GM12878 (cell line): ENCODE results near the gene P4HA1. TPM values are rescaled to one million over a fixed set of nuclear protein-coding genes. Genes with fewer than 3 reads are reported as not detected.

ENCODE experiments used
- ATAC-seq: fragments of 200-7000 bp; cut with Tn5 transposase; 3 replicates; pipeline ENCODE4 v1.9.1; 2020; ENCODE audit warnings: mild to moderate bottlenecking, moderate library complexity
- BruUV-seq: library from RNA; stranded (reverse); fragments of 400-500 nt; replicated peaks from 2 replicates; lab custom pipeline; 2021; lab: Mats Ljungman, UMichigan
- CTCF ChIA-PET: fragments of 300-600 bp; sonication (Branson Sonifier 250); formaldehyde crosslinking; extraction: SDS; loops from one replicate; lab custom pipeline; 2021; ENCODE audit warnings: inconsistent platforms; lab: Yijun Ruan, JAX
- POLR2A ChIA-PET: fragments of 350-600 bp; formaldehyde crosslinking; extraction: SDS; loops from one replicate; lab custom pipeline; 2021; ENCODE audit warnings: inconsistent platforms; lab: Charles Lee
- RAD21 ChIA-PET: fragments of 300-600 bp; sonication (Branson Sonifier 250); formaldehyde crosslinking; loops from one replicate; lab custom pipeline; 2023; ENCODE audit warnings: antibody characterized with exemption; ENCODE audit not compliant: unreplicated experiment; lab: Charles Lee
- SMC1A ChIA-PET: fragments of 300-600 bp; sonication (Branson Sonifier 250); formaldehyde crosslinking; loops from one replicate; lab custom pipeline; 2023; ENCODE audit not compliant: unreplicated experiment, uncharacterized antibody; lab: Charles Lee
- DNase-seq: peaks from one replicate; pipeline ENCODE4 v3.0.0-alpha.2; 2011; ENCODE audit warnings: low read depth, low spot score
- FAIRE-seq: peaks from 3 replicates; lab custom pipeline; 2011; peaks lifted over from hg19 to GRCh38; lab: Jason Lieb, UNC
- H2AFZ ChIP-seq: 2 replicates; pipeline ENCODE4 v1.6.0; 2011; ENCODE audit warnings: low read depth, low read length, control low read depth; ENCODE audit not compliant: control insufficient read depth
- H3K27ac ChIP-seq: 2 replicates; pipeline ENCODE4 v1.5.1; 2011; ENCODE audit warnings: control low read depth; ENCODE audit not compliant: control insufficient read depth, insufficient read depth
- H3K27me3 ChIP-seq, 2 experiments: replicated peaks in 1 of 2; 2 replicates each; pipeline versions ENCODE4 v1.6.0 to v1.6.1; 2011; ENCODE audit warnings: low read length in 1 of 2; ENCODE audit not compliant: control insufficient read depth in 2 of 2, insufficient read depth in 2 of 2
- H3K36me3 ChIP-seq, 2 experiments: 2 replicates each; pipeline ENCODE4 v1.5.1; 2011; ENCODE audit warnings: low read length in 1 of 2; ENCODE audit not compliant: control insufficient read depth in 2 of 2, insufficient read depth in 2 of 2
- H3K4me1 ChIP-seq: 2 replicates; pipeline ENCODE4 v1.6.1; 2011; ENCODE audit warnings: mild to moderate bottlenecking, low read length, moderate library complexity, mixed read lengths; ENCODE audit not compliant: control insufficient read depth, insufficient read depth
- H3K4me2 ChIP-seq: 2 replicates; pipeline ENCODE4 v1.6.0; 2011; ENCODE audit warnings: control low read depth; ENCODE audit not compliant: control insufficient read depth, insufficient read depth
- H3K4me3 ChIP-seq: fragments of 200-600 bp; sonication (generic); 2 replicates; pipeline ENCODE4 v1.5.1; 2016
- H3K79me2 ChIP-seq: 2 replicates; pipeline ENCODE4 v1.6.0; 2011; ENCODE audit warnings: low read length; ENCODE audit not compliant: control insufficient read depth, insufficient read depth
- H3K9ac ChIP-seq: 2 replicates; pipeline ENCODE4 v1.8.0; 2011; ENCODE audit warnings: low read length, control low read depth, mixed read lengths; ENCODE audit not compliant: control insufficient read depth, insufficient read depth
- H3K9me3 ChIP-seq: replicated peaks from 3 replicates; pipeline ENCODE4 v1.5.1; 2011; ENCODE audit warnings: mild to moderate bottlenecking, low read length; ENCODE audit not compliant: control insufficient read depth, insufficient read depth
- H4K20me1 ChIP-seq: 2 replicates; pipeline ENCODE4 v1.6.0; 2011; ENCODE audit not compliant: control insufficient read depth, insufficient read depth
- CEBPB ChIP-seq, 2 experiments: fragments of 150-350 bp in 1 of 2; IDR thresholded peaks; 2 replicates each; pipeline ENCODE4 v1.6.1; 2012 to 2014; ENCODE audit warnings: low read depth in 2 of 2, low read length in 2 of 2, borderline replicate concordance in 1 of 2, inconsistent platforms in 1 of 2
- CHD1 ChIP-seq: IDR thresholded peaks from 2 replicates; pipeline ENCODE4 v1.6.1; 2012; ENCODE audit warnings: low read depth, low read length, improper control_type of control experiment
- ESRRA ChIP-seq: IDR thresholded peaks from 2 replicates; pipeline ENCODE4 v1.6.1; 2012; ENCODE audit warnings: mild to moderate bottlenecking, low read length, improper control_type of control experiment
- ETV6 ChIP-seq, 2 experiments: fragments of 450-650 bp in 1 of 2; IDR thresholded peaks in 1 of 2; conservative IDR thresholded peaks in 1 of 2; 2 replicates each; pipeline ENCODE4 v1.6.1; 2014; ENCODE audit warnings: antibody characterized with exemption in 1 of 2, borderline replicate concordance in 1 of 2, low read depth in 1 of 2, mild to moderate bottlenecking in 1 of 2, moderate library complexity in 1 of 2
- FOXK2 ChIP-seq: fragments of 450-650 bp; IDR thresholded peaks from 2 replicates; pipeline ENCODE4 v1.6.1; 2017; ENCODE audit warnings: mild to moderate bottlenecking, moderate library complexity
- KLF5 ChIP-seq: fragments of 450-650 bp; IDR thresholded peaks from 2 replicates; pipeline ENCODE4 v1.6.1; 2014; ENCODE audit warnings: mild to moderate bottlenecking; ENCODE audit not compliant: partially characterized antibody
- MTA3 ChIP-seq: IDR thresholded peaks from 2 replicates; pipeline ENCODE4 v1.6.1; 2012; ENCODE audit warnings: low read length, inconsistent platforms, borderline replicate concordance
- PAX8 ChIP-seq: fragments of 450-650 bp; IDR thresholded peaks from 2 replicates; pipeline ENCODE4 v1.6.1; 2017; ENCODE audit warnings: mild to moderate bottlenecking, moderate library complexity
- RCOR1 ChIP-seq: conservative IDR thresholded peaks from 2 replicates; pipeline ENCODE4 v1.6.1; 2012; ENCODE audit warnings: low read depth, low read length, improper control_type of control experiment
- SREBF2 ChIP-seq: IDR thresholded peaks from 2 replicates; pipeline ENCODE4 v1.6.1; 2012; ENCODE audit warnings: mild to moderate bottlenecking, low read length
- TCF12 ChIP-seq: IDR thresholded peaks from 2 replicates; pipeline ENCODE4 v1.6.1; 2011; ENCODE audit warnings: low read depth, mild to moderate bottlenecking, low read length
- ZNF217 ChIP-seq: fragments of 450-650 bp; IDR thresholded peaks from 2 replicates; pipeline ENCODE4 v1.6.1; 2017; ENCODE audit warnings: antibody characterized with exemption, mild to moderate bottlenecking
- ZNF384 ChIP-seq: IDR thresholded peaks from 2 replicates; pipeline ENCODE4 v1.6.1; 2012; ENCODE audit warnings: low read depth, mild to moderate bottlenecking, low read length, improper control_type of control experiment, borderline replicate concordance
- ZSCAN29 ChIP-seq: fragments of 450-650 bp; IDR thresholded peaks from 2 replicates; pipeline ENCODE4 v1.6.1; 2017; ENCODE audit warnings: mild to moderate bottlenecking, moderate library complexity
- ZZZ3 ChIP-seq: IDR thresholded peaks from 2 replicates; pipeline ENCODE4 v1.6.1; 2011; ENCODE audit warnings: low read depth; ENCODE audit not compliant: control insufficient read depth, insufficient read length
- WGBS: methylation state at CpG from one replicate; pipeline ENCODE4 v1.1.6; 2016; ENCODE audit warnings: low lambda C conversion rate; ENCODE audit not compliant: insufficient replicate concordance, insufficient coverage; ENCODE audit errors: missing lambda C conversion rate; 5-methylcytosine and 5-hydroxymethylcytosine counted together
- in situ Hi-C: fragments of 300-500 bp; cut with MboI; formaldehyde crosslinking; loops from 9 replicates; pipeline ENCODE4 v1.14.3; 2018; ENCODE audit warnings: mixed read lengths
- intact Hi-C: fragments of 100-400 bp; cut with micrococcal nuclease; formaldehyde crosslinking; loops from one replicate; pipeline ENCODE4 v1.14.2; 2022; ENCODE audit not compliant: unreplicated experiment
- polyA plus RNA-seq, 11 experiments: library from polyadenylated mRNA; depleted of rRNA in 4 of 11; unstranded in 6 of 11; stranded (reverse) in 5 of 11; fragments of >200 nt; fragmentation: Nextera tagmentation in 4 of 11; fragmentation: Illumina TruSeq in 1 of 11; extraction: Ambion mirVana in 4 of 11; extraction: Trizol in 1 of 11; gene quantifications; 1 replicate in 1 of 11; 2 replicates in 10 of 11; pipeline versions ENCODE4 v1.2.1 to v1.2.3, GENCODE V29; 2011 to 2016; ENCODE audit warnings: inconsistent platforms in 2 of 11, missing spikeins in 2 of 11, low read depth in 1 of 11
- total RNA-seq, 4 experiments: library from RNA; depleted of rRNA in 3 of 4; stranded (reverse); fragments of >200 nt in 3 of 4; fragmentation: Illumina TruSeq in 1 of 4; extraction: Trizol in 1 of 4; gene quantifications; 2 replicates each; pipeline versions ENCODE4 v1.2.1 to v1.2.3, GENCODE V29; 2013 to 2021

P4HA1 gene
- total and polyA plus RNA-seq, 10 of the 15 experiments (the other 5 are each of a cell fraction or from before 2014, with no cell fraction given), result 15.0 to 160 (median 24.1) TPM

GRCh38 chr10:73017955-73018480 lies 78.6 kb downstream of the P4HA1 start:
- ChIA-PET SMC1A (interaction anchor here (0.7 kb wide), 1 partner anchor 60 kb away, joined by 4 read pairs; no protein-coding TSS in a partner anchor), POLR2A (no interaction called here)

GRCh38 chr10:73015779-73016178 lies 80.9 kb downstream of the P4HA1 start:
- POLR2A ChIA-PET, result no interaction called here
- TF ChIP-seq ZZZ3 (no peak), MTA3 (no peak), KLF5 (no peak)
- Histone ChIP-seq H3K4me3 (no peak overlapping the region), H4K20me1 (no peaks in the 10 kb centered on the region), H3K79me2 (no peaks in the 10 kb centered on the region; the same call in none of the 2 replicates), H3K27ac (no peak overlapping the region), H3K9me3 (no peaks in the 10 kb centered on the region), H3K36me3 (peaks cover 8 to 37% of the 10 kb centered on the region in 2 experiments), H3K4me2 (no peak overlapping the region), H3K4me1 (no peaks in the 10 kb centered on the region), H3K27me3 (no peaks in the 10 kb centered on the region), H3K9ac (no peak overlapping the region), H2AFZ (no peak overlapping the region)
- in situ Hi-C loops (no loop called here), intact Hi-C loops (no loop called here)
- no peak for FAIRE-seq
- no TSS peak for BruUV-seq
- 93% methylated on average over 2 of the region's 2 CpGs for WGBS
- CTCF ChIA-PET, result no interaction called here
- SMC1A ChIA-PET, result no interaction called here
- RAD21 ChIA-PET, result no interaction called here
- no peak for ATAC-seq
- DNase-seq, result no peak

More at GRCh38 chr10:73017955-73018480, 78.6 kb downstream of the P4HA1 start:
- no peaks in the 10 kb centered on the region for H3K27me3 ChIP-seq
- DNase-seq (no peak), ATAC-seq (no peak), FAIRE-seq (no peak)
- in situ Hi-C loops, result no loop called here
- TF ChIP-seq FOXK2 (no peak), ZNF384 (no peak), CEBPB (IDR thresholded peaks at IDR 0.05; ENCODE audit: borderline replicate concordance in 1 of 2, low read depth in 2 of 2, low read length in 2 of 2) (no peak), SREBF2 (no peak), ETV6 (conservative IDR thresholded peaks at IDR 0.05 in 1 of 2, IDR thresholded peaks at IDR 0.05 in 1 of 2; ENCODE audit: borderline replicate concordance in 1 of 2, low read depth in 1 of 2) (no peak), ZSCAN29 (no peak), PAX8 (no peak), ZNF217 (no peak), RCOR1 (no peak), TCF12 (no peak), ESRRA (no peak), CHD1 (no peak)
- H3K4me1 ChIP-seq, result no peaks in the 10 kb centered on the region
- no peak overlapping the region for H2AFZ ChIP-seq
- 69% methylated on average over 2 of the region's 2 CpGs for WGBS
- ChIA-PET RAD21 (interaction anchor here (1.1 kb wide), 1 partner anchor 43 kb away, joined by 3 read pairs; no protein-coding TSS in a partner anchor), CTCF (no interaction called here)
- H3K36me3 ChIP-seq, result peaks cover 15 to 30% of the 10 kb centered on the region in 2 experiments
- H3K79me2 ChIP-seq, result no peaks in the 10 kb centered on the region; the same call in none of the 2 replicates
- BruUV-seq, result no TSS peak
- H4K20me1 ChIP-seq, result no peaks in the 10 kb centered on the region
- no peak overlapping the region for H3K4me3 ChIP-seq
- H3K9me3 ChIP-seq, result no peaks in the 10 kb centered on the region
- no peak overlapping the region for H3K27ac ChIP-seq
- intact Hi-C loops, result no loop called here
- no peak overlapping the region for H3K4me2 ChIP-seq
- no peak overlapping the region for H3K9ac ChIP-seq
